WTC11 (cell line): Measurements from ENCODE around the gene PSMC4. TPM values are rescaled to one million over a fixed set of nuclear protein-coding genes. Genes with fewer than 3 reads are reported as not detected.

Experiments used
- ATAC-seq: fragments of 200-7000 bp; cut with Tn5 transposase; 2 replicates; pipeline ENCODE4 v1.10.0; 2021; ENCODE audit warnings: mild to moderate bottlenecking, moderate library complexity
- CTCF ChIA-PET: fragments of 300-600 bp; sonication (Branson Sonifier 250); formaldehyde crosslinking; loops from one replicate; lab custom pipeline; 2021; ENCODE audit warnings: antibody characterized with exemption; lab: Charles Lee
- POLR2A ChIA-PET: fragments of 350-600 bp; sonication (Branson Sonifier 250); formaldehyde crosslinking; loops from one replicate; lab custom pipeline; 2021; ENCODE audit warnings: antibody characterized with exemption; lab: Charles Lee
- DNase-seq: peaks from one replicate; pipeline ENCODE4 v3.0.0; 2021; ENCODE audit warnings: low spot score
- H3K27ac Mint-ChIP-seq: 2 replicates; pipeline ENCODE4 v1.8.0; 2021; ENCODE audit warnings: mixed read lengths
- H3K27me3 Mint-ChIP-seq: 2 replicates; pipeline ENCODE4 v1.8.0; 2021; ENCODE audit warnings: low read depth, mild to moderate bottlenecking, moderate library complexity, mixed read lengths
- H3K36me3 Mint-ChIP-seq: 2 replicates; pipeline ENCODE4 v1.8.0; 2021; ENCODE audit warnings: mixed read lengths
- H3K4me1 Mint-ChIP-seq: 2 replicates; pipeline ENCODE4 v1.8.0; 2022; ENCODE audit warnings: mixed read lengths
- H3K4me3 Mint-ChIP-seq: 2 replicates; pipeline ENCODE4 v1.8.0; 2021; ENCODE audit warnings: mild to moderate bottlenecking, moderate library complexity, mixed read lengths
- H3K9me3 Mint-ChIP-seq: 2 replicates; pipeline ENCODE4 v1.8.0; 2021; ENCODE audit warnings: mixed read lengths
- ARID4B ChIP-seq: sonication (generic); formaldehyde crosslinking; IDR thresholded peaks from 2 replicates; pipeline ENCODE4 v1.8.0; 2023; ENCODE audit warnings: missing genetic modification reagents, mild to moderate bottlenecking, borderline replicate concordance
- ATF2 ChIP-seq: sonication (generic); formaldehyde crosslinking; IDR thresholded peaks from 2 replicates; pipeline ENCODE4 v1.8.1; 2022; ENCODE audit warnings: low read depth, missing genetic modification reagents, borderline replicate concordance
- FOXK1 ChIP-seq: sonication (generic); formaldehyde crosslinking; IDR thresholded peaks from 2 replicates; pipeline ENCODE4 v1.8.0; 2022; ENCODE audit warnings: mild to moderate bottlenecking, moderate library complexity, missing genetic modification reagents
- GRHL2 ChIP-seq: fragments of 250-450 bp; sonication (Bioruptor Pico); IDR thresholded peaks from 2 replicates; pipeline ENCODE4 v1.8.0; 2022; ENCODE audit warnings: mild to moderate bottlenecking, moderate library complexity; ENCODE audit not compliant: insufficient replicate concordance, severe bottlenecking
- MYBL2 ChIP-seq: sonication (generic); formaldehyde crosslinking; IDR thresholded peaks from 2 replicates; pipeline ENCODE4 v1.8.1; 2023; ENCODE audit warnings: mild to moderate bottlenecking, moderate library complexity, missing genetic modification reagents
- NR1H2 ChIP-seq: sonication (generic); formaldehyde crosslinking; IDR thresholded peaks from 2 replicates; pipeline ENCODE4 v1.9.0; 2021; ENCODE audit warnings: mild to moderate bottlenecking, moderate library complexity, missing genetic modification reagents
- NR2C2 ChIP-seq: sonication (generic); formaldehyde crosslinking; IDR thresholded peaks from 2 replicates; pipeline ENCODE4 v1.8.0; 2022; ENCODE audit warnings: mild to moderate bottlenecking, missing genetic modification reagents
- SP1 ChIP-seq: sonication (generic); formaldehyde crosslinking; conservative IDR thresholded peaks from 2 replicates; pipeline ENCODE4 v1.8.1; 2022; ENCODE audit warnings: missing genetic modification reagents
- TEAD4 ChIP-seq: sonication (generic); formaldehyde crosslinking; IDR thresholded peaks from 2 replicates; pipeline ENCODE4 v1.8.0; 2022; ENCODE audit warnings: mild to moderate bottlenecking, missing genetic modification reagents
- ZBTB43 ChIP-seq: sonication (generic); formaldehyde crosslinking; IDR thresholded peaks from 2 replicates; pipeline ENCODE4 v1.8.1; 2023; ENCODE audit warnings: mild to moderate bottlenecking, missing genetic modification reagents
- ZNF121 ChIP-seq: sonication (generic); formaldehyde crosslinking; IDR thresholded peaks from 2 replicates; pipeline ENCODE4 v1.8.0; 2023; ENCODE audit warnings: missing genetic modification reagents
- ZNF396 ChIP-seq: fragments of 250-450 bp; sonication (Bioruptor Pico); IDR thresholded peaks from 2 replicates; pipeline ENCODE4 v1.8.0; 2021; ENCODE audit warnings: mild to moderate bottlenecking, moderate library complexity, borderline replicate concordance
- ZNF425 ChIP-seq: fragments of 250-450 bp; sonication (Bioruptor Pico); conservative IDR thresholded peaks from 2 replicates; pipeline ENCODE4 v1.9.0; 2021; ENCODE audit warnings: mild to moderate bottlenecking
- ZNF671 ChIP-seq: fragments of 250-450 bp; sonication (Bioruptor Pico); IDR thresholded peaks from 2 replicates; pipeline ENCODE4 v1.8.0; 2021; ENCODE audit warnings: mild to moderate bottlenecking
- total RNA-seq: library from RNA; stranded (reverse); gene quantifications from 3 replicates; pipeline ENCODE4 v1.2.3, GENCODE V29; 2021
- TF ChIP-seq, protein P1 (sequence below): fragments of 250-450 bp; sonication (Bioruptor Pico); IDR thresholded peaks from 2 replicates; pipeline ENCODE4 v1.9.0; 2021; ENCODE audit warnings: mild to moderate bottlenecking, borderline replicate concordance

The PSMC4 gene
- total RNA-seq, 1 experiment from 2014 or later, result 105 TPM

GRCh38 chr19:39993605-39994004 is 22.6 kb downstream of the PSMC4 start (continued):
- TF ChIP-seq ARID4B (CRISPR knock-in tag) (no peak), GRHL2 (CRISPR knock-in tag) (no peak), NR1H2 (CRISPR knock-in tag) (no peak)

GRCh38 chr19:39994361-39994760 is 23.4 kb downstream of the PSMC4 start:
- peaks cover 25% of the 10 kb centered on the region for H3K9me3 Mint-ChIP-seq
- ATAC-seq (no peak), DNase-seq (no peak)
- H3K27ac Mint-ChIP-seq, result no peak overlapping the region
- H3K27me3 Mint-ChIP-seq, result no peaks in the 10 kb centered on the region
- ChIA-PET POLR2A (no interaction called here), CTCF (no interaction called here)
- H3K4me3 Mint-ChIP-seq, result no peak overlapping the region
- peaks cover 14% of the 10 kb centered on the region for H3K4me1 Mint-ChIP-seq
- TF ChIP-seq SP1 (no peak), ZNF671 (CRISPR knock-in tag) (no peak), NR2C2 (no peak), ZNF425 (CRISPR knock-in tag) (no peak)
- H3K36me3 Mint-ChIP-seq, result peaks cover 21% of the 10 kb centered on the region

GRCh38 chr19:39995794-39996193 is 24.8 kb downstream of the PSMC4 start:
- Mint-ChIP-seq H3K9me3 (peaks cover 25% of the 10 kb centered on the region), H3K27me3 (no peaks in the 10 kb centered on the region), H3K4me3 (peak overlapping the region; percentile 99), H3K4me1 (peaks cover 14% of the 10 kb centered on the region), H3K27ac (no peak overlapping the region), H3K36me3 (peaks cover 21% of the 10 kb centered on the region)
- DNase-seq, result no peak
- ChIA-PET POLR2A (interaction anchor here (1.7 kb wide), 1 partner anchor 25 kb away, joined by 5 read pairs; the partner anchor contains the start of gene PSMC4), CTCF (no interaction called here)
- ATAC-seq, result no peak
- TF ChIP-seq ZNF121 (CRISPR knock-in tag) (no peak), ZBTB43 (CRISPR knock-in tag) (no peak), ARID4B (CRISPR knock-in tag) (no peak), ZNF396 (no peak), ATF2 (no peak), MYBL2 (no peak), FOXK1 (no peak), TEAD4 (CRISPR knock-in tag) (no peak)
- TF ChIP-seq, protein P1, sequence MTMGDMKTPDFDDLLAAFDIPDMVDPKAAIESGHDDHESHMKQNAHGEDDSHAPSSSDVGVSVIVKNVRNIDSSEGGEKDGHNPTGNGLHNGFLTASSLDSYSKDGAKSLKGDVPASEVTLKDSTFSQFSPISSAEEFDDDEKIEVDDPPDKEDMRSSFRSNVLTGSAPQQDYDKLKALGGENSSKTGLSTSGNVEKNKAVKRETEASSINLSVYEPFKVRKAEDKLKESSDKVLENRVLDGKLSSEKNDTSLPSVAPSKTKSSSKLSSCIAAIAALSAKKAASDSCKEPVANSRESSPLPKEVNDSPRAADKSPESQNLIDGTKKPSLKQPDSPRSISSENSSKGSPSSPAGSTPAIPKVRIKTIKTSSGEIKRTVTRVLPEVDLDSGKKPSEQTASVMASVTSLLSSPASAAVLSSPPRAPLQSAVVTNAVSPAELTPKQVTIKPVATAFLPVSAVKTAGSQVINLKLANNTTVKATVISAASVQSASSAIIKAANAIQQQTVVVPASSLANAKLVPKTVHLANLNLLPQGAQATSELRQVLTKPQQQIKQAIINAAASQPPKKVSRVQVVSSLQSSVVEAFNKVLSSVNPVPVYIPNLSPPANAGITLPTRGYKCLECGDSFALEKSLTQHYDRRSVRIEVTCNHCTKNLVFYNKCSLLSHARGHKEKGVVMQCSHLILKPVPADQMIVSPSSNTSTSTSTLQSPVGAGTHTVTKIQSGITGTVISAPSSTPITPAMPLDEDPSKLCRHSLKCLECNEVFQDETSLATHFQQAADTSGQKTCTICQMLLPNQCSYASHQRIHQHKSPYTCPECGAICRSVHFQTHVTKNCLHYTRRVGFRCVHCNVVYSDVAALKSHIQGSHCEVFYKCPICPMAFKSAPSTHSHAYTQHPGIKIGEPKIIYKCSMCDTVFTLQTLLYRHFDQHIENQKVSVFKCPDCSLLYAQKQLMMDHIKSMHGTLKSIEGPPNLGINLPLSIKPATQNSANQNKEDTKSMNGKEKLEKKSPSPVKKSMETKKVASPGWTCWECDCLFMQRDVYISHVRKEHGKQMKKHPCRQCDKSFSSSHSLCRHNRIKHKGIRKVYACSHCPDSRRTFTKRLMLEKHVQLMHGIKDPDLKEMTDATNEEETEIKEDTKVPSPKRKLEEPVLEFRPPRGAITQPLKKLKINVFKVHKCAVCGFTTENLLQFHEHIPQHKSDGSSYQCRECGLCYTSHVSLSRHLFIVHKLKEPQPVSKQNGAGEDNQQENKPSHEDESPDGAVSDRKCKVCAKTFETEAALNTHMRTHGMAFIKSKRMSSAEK (CRISPR knock-in tag), result no peak
